Panc1 (cell line): ENCODE results near the gene SPATA33. TPM values are rescaled to one million over a fixed set of nuclear protein-coding genes. Genes with fewer than 3 reads are reported as not detected.

Source experiments
- ATAC-seq: fragments of 200-7000 bp; cut with Tn5 transposase; 2 replicates; pipeline ENCODE4 v1.9.1; 2020; ENCODE audit warnings: mild to moderate bottlenecking, moderate library complexity
- BruUV-seq: library from RNA; stranded (reverse); fragments of 400-500 nt; replicated peaks from 2 replicates; lab custom pipeline; 2021; lab: Mats Ljungman, UMichigan
- CTCF ChIA-PET: fragments of 300-600 bp; sonication (Branson Sonifier 250); formaldehyde crosslinking; loops from one replicate; lab custom pipeline; 2022; ENCODE audit warnings: antibody characterized with exemption; lab: Charles Lee
- POLR2A ChIA-PET: fragments of 300-600 bp; sonication (Branson Sonifier 250); formaldehyde crosslinking; loops from one replicate; lab custom pipeline; 2022; ENCODE audit warnings: antibody characterized with exemption; lab: Charles Lee
- DNase-seq: peaks from one replicate; pipeline ENCODE4 v3.0.0-alpha.2; 2010; ENCODE audit warnings: low read depth, low spot score
- H3K27ac ChIP-seq: 2 replicates; pipeline ENCODE4 v1.5.1; 2011; ENCODE audit warnings: mild to moderate bottlenecking, low read length, inconsistent platforms
- H3K27me3 ChIP-seq: fragments of 200-500 bp; sonication (Bioruptor generic); 2 replicates; pipeline ENCODE4 v1.6.0; 2014; ENCODE audit warnings: low read length, inconsistent platforms; ENCODE audit not compliant: control insufficient read depth, insufficient read depth
- H3K36me3 ChIP-seq: fragments of 200-500 bp; sonication (Bioruptor generic); 2 replicates; pipeline ENCODE4 v1.5.1; 2014; ENCODE audit warnings: inconsistent platforms, mild to moderate bottlenecking, low read length, moderate library complexity; ENCODE audit not compliant: control insufficient read depth, insufficient read depth
- H3K4me1 ChIP-seq: 2 replicates; pipeline ENCODE4 v1.5.1; 2011; ENCODE audit warnings: inconsistent platforms, mild to moderate bottlenecking, low read length, moderate library complexity; ENCODE audit not compliant: control insufficient read depth, insufficient read depth
- H3K4me3 ChIP-seq, 2 experiments: 2 replicates each; pipeline ENCODE4 v1.5.1; 2011 to 2012; ENCODE audit warnings: low read depth in 2 of 2, low read length in 2 of 2, mild to moderate bottlenecking in 2 of 2, inconsistent platforms in 1 of 2, moderate library complexity in 1 of 2
- H3K9me3 ChIP-seq: fragments of 200-500 bp; sonication (Bioruptor generic); 2 replicates; pipeline ENCODE4 v1.5.1; 2014; ENCODE audit warnings: low read depth, mild to moderate bottlenecking, inconsistent platforms, low read length, moderate library complexity; ENCODE audit not compliant: control insufficient read depth, insufficient read depth
- POLR2AphosphoS5 ChIP-seq: IDR thresholded peaks from 2 replicates; pipeline ENCODE4 v1.6.1; 2012; ENCODE audit warnings: mild to moderate bottlenecking, low read depth, low read length, moderate library complexity
- SIN3A ChIP-seq: IDR thresholded peaks from 2 replicates; pipeline ENCODE4 v1.6.1; 2012; ENCODE audit warnings: low read depth, mild to moderate bottlenecking, low read length, moderate library complexity, borderline replicate concordance; ENCODE audit not compliant: insufficient read depth
- TCF7L2 ChIP-seq: IDR thresholded peaks from 2 replicates; pipeline ENCODE4 v1.6.1; 2011; ENCODE audit warnings: mild to moderate bottlenecking, low read depth, low read length, inconsistent platforms
- in situ Hi-C: cut with HindIII; loops from 2 replicates; pipeline ENCODE4 v1.10.0; 2016; ENCODE audit warnings: low sequenced_read_pairs, low pct_unique_long_range_greater_than_20kb
- intact Hi-C: fragments of 100-400 bp; cut with micrococcal nuclease; formaldehyde crosslinking; loops from one replicate; pipeline ENCODE4 v1.10.0; 2022; ENCODE audit not compliant: unreplicated experiment
- total RNA-seq: library from RNA; stranded (reverse); gene quantifications from one replicate; pipeline ENCODE4 v1.2.1, GENCODE V29; 2021; ENCODE audit not compliant: unreplicated experiment
- TF ChIP-seq, protein P1 (sequence below): fragments of 450-650 bp; IDR thresholded peaks from 2 replicates; pipeline ENCODE4 v1.5.1; 2017; ENCODE audit warnings: mild to moderate bottlenecking
- TF ChIP-seq, protein P2 (sequence below), 2 experiments: IDR thresholded peaks; 2 replicates each; pipeline ENCODE4 v1.6.1; 2011 to 2012; ENCODE audit warnings: low read depth in 2 of 2, control low read depth in 1 of 2, low read length in 1 of 2, mild to moderate bottlenecking in 1 of 2, moderate library complexity in 1 of 2; ENCODE audit not compliant: insufficient read depth in 1 of 2

SPATA33 gene
- total RNA-seq, 1 experiment from 2014 or later = 18.3 TPM

DNA sequence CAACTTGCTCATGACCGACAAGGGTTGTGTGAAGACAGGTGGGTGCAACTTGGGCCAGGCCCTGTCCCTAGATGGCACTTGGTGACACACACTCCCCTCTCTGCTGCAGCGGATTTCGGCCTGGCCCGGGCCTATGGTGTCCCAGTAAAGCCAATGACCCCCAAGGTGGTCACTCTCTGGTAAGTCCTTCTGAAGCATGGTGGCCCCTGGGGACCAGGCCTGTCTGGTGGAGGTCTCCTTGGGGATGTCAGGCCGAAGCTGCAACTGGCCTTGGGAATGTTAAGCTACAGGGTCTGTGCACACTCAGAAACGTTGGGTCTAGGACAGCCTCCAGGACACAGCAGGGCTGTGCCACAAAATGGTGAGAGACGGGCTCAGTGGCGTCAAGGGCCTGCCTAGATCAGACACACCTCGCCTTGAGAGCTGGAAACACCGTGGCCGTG, 35.7 kb downstream of the SPATA33 start:
- TF ChIP-seq SIN3A (no peak), TCF7L2 (no peak), POLR2AphosphoS5 (no peak)
- TF ChIP-seq, protein P1, sequence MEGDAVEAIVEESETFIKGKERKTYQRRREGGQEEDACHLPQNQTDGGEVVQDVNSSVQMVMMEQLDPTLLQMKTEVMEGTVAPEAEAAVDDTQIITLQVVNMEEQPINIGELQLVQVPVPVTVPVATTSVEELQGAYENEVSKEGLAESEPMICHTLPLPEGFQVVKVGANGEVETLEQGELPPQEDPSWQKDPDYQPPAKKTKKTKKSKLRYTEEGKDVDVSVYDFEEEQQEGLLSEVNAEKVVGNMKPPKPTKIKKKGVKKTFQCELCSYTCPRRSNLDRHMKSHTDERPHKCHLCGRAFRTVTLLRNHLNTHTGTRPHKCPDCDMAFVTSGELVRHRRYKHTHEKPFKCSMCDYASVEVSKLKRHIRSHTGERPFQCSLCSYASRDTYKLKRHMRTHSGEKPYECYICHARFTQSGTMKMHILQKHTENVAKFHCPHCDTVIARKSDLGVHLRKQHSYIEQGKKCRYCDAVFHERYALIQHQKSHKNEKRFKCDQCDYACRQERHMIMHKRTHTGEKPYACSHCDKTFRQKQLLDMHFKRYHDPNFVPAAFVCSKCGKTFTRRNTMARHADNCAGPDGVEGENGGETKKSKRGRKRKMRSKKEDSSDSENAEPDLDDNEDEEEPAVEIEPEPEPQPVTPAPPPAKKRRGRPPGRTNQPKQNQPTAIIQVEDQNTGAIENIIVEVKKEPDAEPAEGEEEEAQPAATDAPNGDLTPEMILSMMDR = no peak
- TF ChIP-seq, protein P2, sequence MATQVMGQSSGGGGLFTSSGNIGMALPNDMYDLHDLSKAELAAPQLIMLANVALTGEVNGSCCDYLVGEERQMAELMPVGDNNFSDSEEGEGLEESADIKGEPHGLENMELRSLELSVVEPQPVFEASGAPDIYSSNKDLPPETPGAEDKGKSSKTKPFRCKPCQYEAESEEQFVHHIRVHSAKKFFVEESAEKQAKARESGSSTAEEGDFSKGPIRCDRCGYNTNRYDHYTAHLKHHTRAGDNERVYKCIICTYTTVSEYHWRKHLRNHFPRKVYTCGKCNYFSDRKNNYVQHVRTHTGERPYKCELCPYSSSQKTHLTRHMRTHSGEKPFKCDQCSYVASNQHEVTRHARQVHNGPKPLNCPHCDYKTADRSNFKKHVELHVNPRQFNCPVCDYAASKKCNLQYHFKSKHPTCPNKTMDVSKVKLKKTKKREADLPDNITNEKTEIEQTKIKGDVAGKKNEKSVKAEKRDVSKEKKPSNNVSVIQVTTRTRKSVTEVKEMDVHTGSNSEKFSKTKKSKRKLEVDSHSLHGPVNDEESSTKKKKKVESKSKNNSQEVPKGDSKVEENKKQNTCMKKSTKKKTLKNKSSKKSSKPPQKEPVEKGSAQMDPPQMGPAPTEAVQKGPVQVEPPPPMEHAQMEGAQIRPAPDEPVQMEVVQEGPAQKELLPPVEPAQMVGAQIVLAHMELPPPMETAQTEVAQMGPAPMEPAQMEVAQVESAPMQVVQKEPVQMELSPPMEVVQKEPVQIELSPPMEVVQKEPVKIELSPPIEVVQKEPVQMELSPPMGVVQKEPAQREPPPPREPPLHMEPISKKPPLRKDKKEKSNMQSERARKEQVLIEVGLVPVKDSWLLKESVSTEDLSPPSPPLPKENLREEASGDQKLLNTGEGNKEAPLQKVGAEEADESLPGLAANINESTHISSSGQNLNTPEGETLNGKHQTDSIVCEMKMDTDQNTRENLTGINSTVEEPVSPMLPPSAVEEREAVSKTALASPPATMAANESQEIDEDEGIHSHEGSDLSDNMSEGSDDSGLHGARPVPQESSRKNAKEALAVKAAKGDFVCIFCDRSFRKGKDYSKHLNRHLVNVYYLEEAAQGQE (IDR thresholded peaks at IDR 0.05; ENCODE audit: insufficient read depth in 1 of 2, low read depth in 2 of 2, low read length in 1 of 2) = no peak
- Histone ChIP-seq H3K36me3 (no peaks in the 10 kb centered on the region), H3K27ac (no peak overlapping the region), H3K27me3 (no peaks in the 10 kb centered on the region), H3K4me1 (no peaks in the 10 kb centered on the region; the same call in 1 of the 2 replicates), H3K4me3 (no peak overlapping the region), H3K9me3 (no peaks in the 10 kb centered on the region)
- DNase-seq (no peak), ATAC-seq (no peak)
- in situ Hi-C loops = no loop called here
- ChIA-PET CTCF (no interaction called here), POLR2A (no interaction called here)
- intact Hi-C loops = no loop called here
- BruUV-seq = no TSS peak

DNA sequence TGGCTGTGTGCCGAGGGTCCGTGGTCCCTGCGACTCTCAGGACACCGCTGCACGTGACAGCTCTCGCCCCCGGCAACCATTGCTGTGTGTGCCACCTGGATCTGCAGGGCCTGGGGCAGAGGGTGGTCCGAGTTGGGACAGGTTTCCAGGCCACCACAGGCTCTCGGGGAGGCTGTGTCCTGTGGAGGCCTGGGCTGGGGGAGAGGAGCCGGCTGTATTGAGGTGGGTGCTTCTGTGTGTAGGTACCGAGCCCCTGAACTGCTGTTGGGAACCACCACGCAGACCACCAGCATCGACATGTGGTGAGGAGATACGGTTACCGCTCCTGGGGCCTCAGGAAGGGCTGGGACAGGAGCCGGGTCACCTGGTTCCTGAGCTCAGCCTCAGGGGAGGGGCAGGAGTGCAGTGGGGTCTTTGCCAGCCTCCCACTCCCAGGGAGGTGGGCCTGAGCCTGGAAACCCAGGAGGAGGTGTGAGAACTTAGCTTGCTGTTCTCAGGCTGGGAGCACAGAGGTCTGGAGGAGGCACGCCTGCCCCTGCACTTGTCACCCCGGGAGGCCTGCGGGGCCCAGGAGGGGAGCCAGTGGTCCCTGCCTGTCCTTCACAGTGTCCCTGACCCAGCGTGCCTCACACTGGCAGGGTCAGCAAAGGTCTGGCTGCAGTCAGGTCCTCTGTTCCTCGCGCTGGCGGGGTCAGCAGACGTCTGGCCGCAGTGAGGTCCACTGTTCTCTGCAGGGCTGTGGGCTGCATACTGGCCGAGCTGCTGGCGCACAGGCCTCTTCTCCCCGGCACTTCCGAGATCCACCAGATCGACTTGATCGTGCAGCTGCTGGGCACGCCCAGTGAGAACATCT, 36.5 kb downstream of the SPATA33 start:
- no peak for ATAC-seq
- CTCF ChIA-PET = no interaction called here

More for the DNA sequence above, 36.5 kb downstream of the SPATA33 start:
- no peak for DNase-seq
- Histone ChIP-seq H3K4me1 (no peaks in the 10 kb centered on the region; the same call in 1 of the 2 replicates), H3K27ac (no peak overlapping the region), H3K4me3 (no peak overlapping the region), H3K9me3 (no peaks in the 10 kb centered on the region), H3K36me3 (no peaks in the 10 kb centered on the region), H3K27me3 (no peaks in the 10 kb centered on the region)
- BruUV-seq = no TSS peak
- TF ChIP-seq SIN3A (no peak), TCF7L2 (no peak), POLR2AphosphoS5 (no peak)
- TF ChIP-seq, protein P2 (IDR thresholded peaks at IDR 0.05; ENCODE audit: insufficient read depth in 1 of 2, low read depth in 2 of 2, low read length in 1 of 2) = no peak
- TF ChIP-seq, protein P1 = no peak
- intact Hi-C loops = no loop called here
- POLR2A ChIA-PET = interaction anchor here (0.5 kb wide), 1 partner anchor 1219 kb away, joined by 3 read pairs; no protein-coding TSS in a partner anchor
- in situ Hi-C loops = no loop called here
